ENCODE measurements around the gene BCL11A.

BCL11A gene

DNA sequence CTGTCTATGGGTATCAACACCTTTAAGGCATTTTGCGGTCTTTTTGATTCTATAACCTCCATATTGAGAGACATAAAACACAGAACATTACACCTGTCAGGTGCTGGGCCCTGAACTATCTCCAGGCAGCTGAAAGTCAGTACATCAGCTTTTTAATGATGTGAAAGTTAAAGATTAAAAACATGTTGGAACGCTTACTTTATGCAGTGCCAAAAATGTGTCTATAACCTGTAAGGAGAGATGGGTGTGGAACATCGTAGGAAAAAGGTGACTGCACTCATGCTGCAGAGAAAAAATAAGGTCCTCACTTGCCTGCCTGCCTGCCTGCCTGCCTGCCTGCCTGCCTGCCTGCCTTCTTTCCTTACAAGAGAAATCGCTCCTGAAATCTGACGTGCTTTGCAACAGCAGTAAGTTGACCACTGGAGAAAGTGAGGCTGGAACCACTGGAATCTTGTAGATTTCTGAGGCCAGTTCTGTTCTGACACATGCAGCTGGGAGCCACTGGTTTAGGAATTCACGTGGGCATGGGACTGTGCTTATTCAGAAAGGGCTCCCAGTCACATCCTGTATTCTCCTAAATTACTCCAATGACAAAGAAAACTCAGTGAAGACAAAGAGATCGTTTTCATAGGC lies 34.1 kb downstream of the BCL11A start:
- Histone ChIP-seq H3K27me3 (ENCODE audit: control insufficient read depth in 3 of 3, insufficient read depth in 3 of 3, low read depth in 1 of 3, low read length in 3 of 3) (no peaks in the 10 kb centered on the region), H3K27ac (replicated peaks; ENCODE audit: low read length) (no peak overlapping the region), H2BK120ac (ENCODE audit: low read depth, low read length) (no peak overlapping the region), H3K4ac (ENCODE audit: low read length) (no peak overlapping the region), H3K36me3 (replicated peaks in 1 of 2; ENCODE audit: control insufficient read depth in 2 of 2, insufficient read depth in 2 of 2, low read length in 2 of 2) (no peaks in the 10 kb centered on the region), H4K8ac (ENCODE audit: low read depth, low read length) (no peak overlapping the region), H2AFZ (ENCODE audit: low read length) (no peak overlapping the region), H3K18ac (ENCODE audit: low read length) (no peak overlapping the region), H3K4me1 (ENCODE audit: control insufficient read depth in 2 of 2, insufficient read depth in 1 of 2, low read depth in 1 of 2, low read length in 2 of 2) (no peaks in the 10 kb centered on the region), H3K79me1 (ENCODE audit: low read depth, low read length) (no peaks in the 10 kb centered on the region), H4K91ac (ENCODE audit: low read depth, low read length, poor library complexity) (no peak overlapping the region), H3K9ac (ENCODE audit: low read depth, low read length, poor library complexity) (no peak overlapping the region), H2BK12ac (ENCODE audit: low read length) (no peak overlapping the region), H2BK15ac (ENCODE audit: low read length) (no peak overlapping the region), H2AK5ac (ENCODE audit: low read depth, low read length) (no peak overlapping the region), H3K9me3 (replicated peaks in 1 of 2; ENCODE audit: control insufficient read depth in 2 of 2, insufficient read depth in 1 of 2, low read depth in 1 of 2, low read length in 2 of 2) (no peaks in the 10 kb centered on the region), H3K23ac (ENCODE audit: low read depth, low read length, poor library complexity) (no peak overlapping the region), H2BK5ac (ENCODE audit: low read length) (no peak overlapping the region), H3K4me3 (ENCODE audit: low read length in 2 of 2) (no peak overlapping the region), H3K4me2 (ENCODE audit: insufficient read depth, low read length, poor library complexity, severe bottlenecking) (no peak overlapping the region), H3K14ac (ENCODE audit: low read length) (no peak overlapping the region)
- no peak for DNase-seq (ENCODE audit: low spot score)
- WGBS, 2 donors (ENCODE audit: extremely low coverage in 2 of 2, insufficient read length in 2 of 2, insufficient replicate concordance in 1 of 2): no CpG with 5 or more reads among the region's 7 CpGs

- no peak overlapping the region for H2BK15ac ChIP-seq (ENCODE audit: low read length)
These were observed 34.9 kb downstream of the BCL11A start for GRCh38 chr2:60518567-60518966.

GRCh38 chr2:60517446-60517845 lies 36.0 kb downstream of the BCL11A start:
- no peak overlapping the region for H3K4ac ChIP-seq (ENCODE audit: low read length)
- H3K27me3 ChIP-seq (ENCODE audit: control insufficient read depth in 3 of 3, insufficient read depth in 3 of 3, low read depth in 1 of 3, low read length in 3 of 3): no peaks in the 10 kb centered on the region
- no peak overlapping the region for H3K9ac ChIP-seq (ENCODE audit: low read depth, low read length, poor library complexity)
- no peak for DNase-seq (ENCODE audit: low spot score)
- H2BK5ac ChIP-seq (ENCODE audit: low read length): no peak overlapping the region
- no peak overlapping the region for H2BK12ac ChIP-seq (ENCODE audit: low read length)
- no peak overlapping the region for H4K91ac ChIP-seq (ENCODE audit: low read depth, low read length, poor library complexity)
- no peaks in the 10 kb centered on the region for H3K4me1 ChIP-seq (ENCODE audit: control insufficient read depth in 2 of 2, insufficient read depth in 1 of 2, low read depth in 1 of 2, low read length in 2 of 2)
- no peak overlapping the region for H3K23ac ChIP-seq (ENCODE audit: low read depth, low read length, poor library complexity)
- H3K36me3 ChIP-seq (replicated peaks in 1 of 2; ENCODE audit: control insufficient read depth in 2 of 2, insufficient read depth in 2 of 2, low read length in 2 of 2): no peaks in the 10 kb centered on the region
- H3K18ac ChIP-seq (ENCODE audit: low read length): no peak overlapping the region
- H3K4me2 ChIP-seq (ENCODE audit: insufficient read depth, low read length, poor library complexity, severe bottlenecking): no peak overlapping the region
- no peak overlapping the region for H3K14ac ChIP-seq (ENCODE audit: low read length)
- H2AK5ac ChIP-seq (ENCODE audit: low read depth, low read length): no peak overlapping the region
- no peaks in the 10 kb centered on the region for H3K9me3 ChIP-seq (replicated peaks in 1 of 2; ENCODE audit: control insufficient read depth in 2 of 2, insufficient read depth in 1 of 2, low read depth in 1 of 2, low read length in 2 of 2)
- no peak overlapping the region for H3K27ac ChIP-seq (replicated peaks; ENCODE audit: low read length)
- no peak overlapping the region for H3K4me3 ChIP-seq (ENCODE audit: low read length in 2 of 2)
- no peaks in the 10 kb centered on the region for H3K79me1 ChIP-seq (ENCODE audit: low read depth, low read length)
- no peak overlapping the region for H2BK15ac ChIP-seq (ENCODE audit: low read length)
- no CpG with 5 or more reads among the region's 4 CpGs for WGBS, 2 donors (ENCODE audit: extremely low coverage in 2 of 2, insufficient read length in 2 of 2, insufficient replicate concordance in 1 of 2)
- no peak overlapping the region for H4K8ac ChIP-seq (ENCODE audit: low read depth, low read length)
- H2AFZ ChIP-seq (ENCODE audit: low read length): no peak overlapping the region
- H2BK120ac ChIP-seq (ENCODE audit: low read depth, low read length): no peak overlapping the region

More at GRCh38 chr2:60518567-60518966, 34.9 kb downstream of the BCL11A start:
- no peak overlapping the region for H3K27ac ChIP-seq (replicated peaks; ENCODE audit: low read length)
- no peaks in the 10 kb centered on the region for H3K79me1 ChIP-seq (ENCODE audit: low read depth, low read length)
- H3K27me3 ChIP-seq (ENCODE audit: control insufficient read depth in 3 of 3, insufficient read depth in 3 of 3, low read depth in 1 of 3, low read length in 3 of 3): no peaks in the 10 kb centered on the region
- no peak overlapping the region for H4K91ac ChIP-seq (ENCODE audit: low read depth, low read length, poor library complexity)
- H3K4ac ChIP-seq (ENCODE audit: low read length): no peak overlapping the region
- H2AFZ ChIP-seq (ENCODE audit: low read length): no peak overlapping the region
- no peak overlapping the region for H3K4me3 ChIP-seq (ENCODE audit: low read length in 2 of 2)
- no peaks in the 10 kb centered on the region for H3K4me1 ChIP-seq (ENCODE audit: control insufficient read depth in 2 of 2, insufficient read depth in 1 of 2, low read depth in 1 of 2, low read length in 2 of 2)
- no peak overlapping the region for H3K9ac ChIP-seq (ENCODE audit: low read depth, low read length, poor library complexity)
- no peak overlapping the region for H2AK5ac ChIP-seq (ENCODE audit: low read depth, low read length)
- no peak overlapping the region for H2BK12ac ChIP-seq (ENCODE audit: low read length)
- no CpG with 5 or more reads among the region's 7 CpGs for WGBS, 2 donors (ENCODE audit: extremely low coverage in 2 of 2, insufficient read length in 2 of 2, insufficient replicate concordance in 1 of 2)
- H3K14ac ChIP-seq (ENCODE audit: low read length): no peak overlapping the region
- no peak overlapping the region for H4K8ac ChIP-seq (ENCODE audit: low read depth, low read length)
- no peaks in the 10 kb centered on the region for H3K36me3 ChIP-seq (replicated peaks in 1 of 2; ENCODE audit: control insufficient read depth in 2 of 2, insufficient read depth in 2 of 2, low read length in 2 of 2)
- no peak overlapping the region for H3K4me2 ChIP-seq (ENCODE audit: insufficient read depth, low read length, poor library complexity, severe bottlenecking)
- DNase-seq (ENCODE audit: low spot score): no peak
- H3K9me3 ChIP-seq (replicated peaks in 1 of 2; ENCODE audit: control insufficient read depth in 2 of 2, insufficient read depth in 1 of 2, low read depth in 1 of 2, low read length in 2 of 2): no peaks in the 10 kb centered on the region
- no peak overlapping the region for H2BK5ac ChIP-seq (ENCODE audit: low read length)
- H3K18ac ChIP-seq (ENCODE audit: low read length): no peak overlapping the region
- no peak overlapping the region for H3K23ac ChIP-seq (ENCODE audit: low read depth, low read length, poor library complexity)
- no peak overlapping the region for H2BK120ac ChIP-seq (ENCODE audit: low read depth, low read length)

DNA sequence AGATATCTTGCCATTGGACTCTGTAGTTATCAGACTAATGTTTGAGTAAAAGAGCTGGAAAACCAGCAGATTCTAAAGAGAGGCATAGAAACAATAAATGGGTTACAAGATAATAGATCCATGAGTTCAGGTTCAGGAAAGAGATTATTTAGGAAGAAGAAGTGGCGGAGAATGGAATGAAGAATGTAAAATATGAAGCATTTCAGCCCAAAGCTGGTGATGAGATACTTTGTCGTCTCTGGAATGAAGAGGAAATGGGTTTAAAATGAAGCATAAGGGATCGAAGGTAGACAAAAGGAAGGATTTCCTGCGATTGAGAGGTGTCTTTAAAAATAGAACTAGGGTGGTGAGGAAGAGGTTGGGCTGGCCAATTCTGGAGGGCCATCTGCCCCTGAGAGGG lies 36.6 kb downstream of the BCL11A start:
- no peaks in the 10 kb centered on the region for H3K4me1 ChIP-seq (ENCODE audit: control insufficient read depth in 2 of 2, insufficient read depth in 1 of 2, low read depth in 1 of 2, low read length in 2 of 2)
- H3K4ac ChIP-seq (ENCODE audit: low read length): no peak overlapping the region
- no peaks in the 10 kb centered on the region for H3K9me3 ChIP-seq (replicated peaks in 1 of 2; ENCODE audit: control insufficient read depth in 2 of 2, insufficient read depth in 1 of 2, low read depth in 1 of 2, low read length in 2 of 2)
- H3K4me2 ChIP-seq (ENCODE audit: insufficient read depth, low read length, poor library complexity, severe bottlenecking): no peak overlapping the region
- no peaks in the 10 kb centered on the region for H3K79me1 ChIP-seq (ENCODE audit: low read depth, low read length)
- 100% methylated on average over 1 of the region's 4 CpGs; no CpG with 5 or more reads in 1 of the 2 donors for whole genome bisulfite sequencing, 2 donors (ENCODE audit: extremely low coverage in 2 of 2, insufficient read length in 2 of 2, insufficient replicate concordance in 1 of 2)
- no peak overlapping the region for H2BK12ac ChIP-seq (ENCODE audit: low read length)
- no peak overlapping the region for H2AK5ac ChIP-seq (ENCODE audit: low read depth, low read length)
- H3K18ac ChIP-seq (ENCODE audit: low read length): no peak overlapping the region
- no peak overlapping the region for H3K23ac ChIP-seq (ENCODE audit: low read depth, low read length, poor library complexity)
- no peak overlapping the region for H3K4me3 ChIP-seq (ENCODE audit: low read length in 2 of 2)
- H2BK15ac ChIP-seq (ENCODE audit: low read length): no peak overlapping the region
- no peak overlapping the region for H2BK5ac ChIP-seq (ENCODE audit: low read length)
- no peak overlapping the region for H2AFZ ChIP-seq (ENCODE audit: low read length)
- no peak overlapping the region for H3K9ac ChIP-seq (ENCODE audit: low read depth, low read length, poor library complexity)
- no peak overlapping the region for H3K27ac ChIP-seq (replicated peaks; ENCODE audit: low read length)
- no peak overlapping the region for H4K91ac ChIP-seq (ENCODE audit: low read depth, low read length, poor library complexity)
- no peak overlapping the region for H3K14ac ChIP-seq (ENCODE audit: low read length)
- H2BK120ac ChIP-seq (ENCODE audit: low read depth, low read length): no peak overlapping the region
- H3K27me3 ChIP-seq (ENCODE audit: control insufficient read depth in 3 of 3, insufficient read depth in 3 of 3, low read depth in 1 of 3, low read length in 3 of 3): no peaks in the 10 kb centered on the region
- H3K36me3 ChIP-seq (replicated peaks in 1 of 2; ENCODE audit: control insufficient read depth in 2 of 2, insufficient read depth in 2 of 2, low read length in 2 of 2): no peaks in the 10 kb centered on the region
- DNase-seq (ENCODE audit: low spot score): no peak
- no peak overlapping the region for H4K8ac ChIP-seq (ENCODE audit: low read depth, low read length)
